NCI-H526 treated with DMSO at 0.1 percent for 48 hours (cell line): ENCODE data around the gene SERTM1.

Source experiments
- DNase-seq: peaks from one replicate; lab custom pipeline; 2025; lab: John Stamatoyannopoulos, UW

The SERTM1 gene

GRCh38 chr13:36673838-36674326, at the start of gene SERTM1:
Gene SERTM1 (plus strand): TSS chr13:36674020. CDS start chr13:36695079, 21,059 bp downstream.
- DNase-seq: peak; percentile 21

DNA sequence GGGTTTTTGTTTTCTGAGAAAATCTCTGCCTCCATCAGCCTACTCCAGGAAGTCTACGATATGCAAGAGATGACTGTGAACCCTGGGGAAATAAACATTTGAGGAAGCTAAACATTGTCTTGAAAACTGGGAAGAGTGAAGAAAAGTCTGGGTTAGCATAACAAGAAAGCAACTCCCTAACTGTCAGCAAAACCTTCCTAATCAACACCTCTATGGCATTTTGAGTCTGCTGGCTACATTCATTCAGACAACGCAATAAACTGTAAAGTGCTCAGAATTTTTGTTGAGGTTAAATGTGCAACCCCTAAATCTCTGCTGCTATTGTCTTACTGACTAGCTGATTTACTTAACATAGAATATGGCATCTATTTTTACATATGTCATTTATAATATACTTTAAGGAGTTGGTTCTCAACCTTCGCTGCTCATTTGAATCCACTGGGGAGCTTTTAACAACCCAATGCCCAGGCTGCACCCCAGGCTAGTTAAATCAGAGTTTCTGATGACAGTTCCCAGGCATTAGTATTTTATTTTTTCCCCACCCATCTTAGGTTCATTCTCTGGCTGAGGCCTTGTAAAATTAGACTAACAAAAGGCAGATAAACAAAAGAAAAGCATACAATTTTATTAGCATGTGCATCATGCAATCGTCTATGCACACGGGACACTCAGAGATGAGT, 45.3 kb upstream of the SERTM1 start:
- no peak for DNase-seq

- DNase-seq: no peak
Measured at GRCh38 chr13:36629057-36629385, 44.8 kb upstream of the SERTM1 start.

DNA sequence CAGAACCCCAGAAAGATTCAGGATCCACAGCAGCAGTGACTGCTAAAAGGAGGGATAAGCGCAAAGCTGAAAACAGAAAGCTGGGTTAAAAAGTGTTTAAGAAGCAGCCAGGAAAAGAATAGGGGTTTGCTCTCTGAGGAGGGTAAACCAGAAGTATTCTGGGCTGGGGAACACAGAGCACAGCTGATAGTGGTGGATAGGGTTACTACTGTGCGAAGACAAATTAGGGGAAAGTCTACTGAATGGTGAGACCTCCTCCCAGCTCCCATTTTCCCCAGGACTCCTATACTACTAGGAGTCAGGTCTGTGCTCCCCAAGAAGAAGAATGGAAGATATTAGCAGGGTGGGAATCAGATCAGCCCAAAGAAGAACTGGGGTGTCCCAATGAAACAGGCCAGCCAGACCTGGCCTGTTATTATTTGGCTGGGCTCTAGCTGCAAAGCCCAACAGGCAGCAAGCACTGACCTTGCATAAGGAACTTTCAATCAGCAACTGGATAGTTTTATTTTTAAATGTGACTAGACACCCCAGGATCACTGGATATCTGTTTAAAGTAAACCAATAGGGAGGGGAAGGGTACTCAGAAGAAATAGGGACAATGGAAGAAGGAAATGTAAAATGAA, 43.5 kb upstream of the SERTM1 start:
- no peak for DNase-seq

DNA sequence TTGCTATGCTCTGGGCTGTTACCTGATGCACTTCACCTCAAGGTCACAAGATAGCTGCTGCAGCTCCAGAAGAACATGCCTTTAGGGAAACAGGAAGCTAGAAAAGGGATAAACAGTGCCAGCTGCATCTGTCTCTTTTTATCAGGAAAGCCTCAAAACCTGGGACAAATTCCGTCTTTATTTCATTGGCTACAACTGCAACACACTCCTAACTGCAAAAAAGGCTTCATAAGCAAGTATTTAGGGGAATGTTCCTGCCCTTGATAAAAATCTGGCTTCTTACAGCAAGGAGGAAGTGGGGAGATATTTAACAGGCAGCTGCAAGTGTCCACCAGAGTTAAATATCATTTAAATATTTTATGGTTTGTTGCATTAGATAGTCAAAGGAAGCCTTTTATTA, 34.2 kb upstream of the SERTM1 start:
- DNase-seq: peak; percentile 42

GRCh38 chr13:36650611-36651010, 23.2 kb upstream of the SERTM1 start:
- no peak for DNase-seq

DNA sequence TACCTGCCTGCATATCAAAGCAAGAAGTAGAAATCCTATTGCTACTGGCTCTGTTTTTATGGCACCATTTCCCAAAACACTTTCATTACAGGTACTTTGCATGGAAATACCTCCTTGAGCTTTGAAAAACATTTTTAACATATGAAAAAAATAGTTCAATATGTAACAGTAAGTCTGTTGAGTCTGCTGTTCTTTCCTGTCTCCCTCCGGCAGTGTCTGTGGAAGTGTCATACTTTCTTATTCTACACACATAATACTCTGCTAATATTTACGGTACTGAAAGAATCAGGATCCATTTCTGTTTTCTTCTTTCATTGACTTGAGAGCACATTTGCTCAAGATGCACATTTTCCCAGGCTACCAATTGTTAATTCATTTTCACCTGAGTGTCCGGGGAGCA, 8.2 kb upstream of the SERTM1 start:
- DNase-seq: no peak

GRCh38 chr13:36666477-36667229, 7.2 kb upstream of the SERTM1 start:
- DNase-seq: no peak

DNA sequence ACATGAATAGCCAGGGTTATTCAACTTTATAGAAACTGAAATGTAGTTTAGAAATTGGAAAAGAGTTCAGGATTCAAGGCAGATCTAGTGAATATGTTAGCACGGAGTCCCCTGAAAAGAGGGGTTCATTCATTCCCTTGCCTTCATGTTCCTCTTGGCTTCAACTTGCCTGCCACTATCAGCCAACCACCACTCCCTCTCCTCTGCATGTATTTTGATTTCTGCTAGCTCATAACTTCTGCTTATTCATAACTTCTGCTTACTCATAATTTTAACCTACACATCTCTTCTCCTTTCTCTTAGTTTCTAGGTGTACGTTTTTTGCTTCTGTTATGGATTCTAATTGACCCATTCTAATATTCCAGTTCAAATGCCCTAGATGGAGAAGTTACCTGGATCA, 5.5 kb upstream of the SERTM1 start:
- no peak for DNase-seq

- no peak for DNase-seq
Measured at GRCh38 chr13:36673352-36673751, 468 bp upstream of the SERTM1 start.

- DNase-seq: no peak
Measured at GRCh38 chr13:36674337-36675212, 755 bp downstream of the SERTM1 start.

DNA sequence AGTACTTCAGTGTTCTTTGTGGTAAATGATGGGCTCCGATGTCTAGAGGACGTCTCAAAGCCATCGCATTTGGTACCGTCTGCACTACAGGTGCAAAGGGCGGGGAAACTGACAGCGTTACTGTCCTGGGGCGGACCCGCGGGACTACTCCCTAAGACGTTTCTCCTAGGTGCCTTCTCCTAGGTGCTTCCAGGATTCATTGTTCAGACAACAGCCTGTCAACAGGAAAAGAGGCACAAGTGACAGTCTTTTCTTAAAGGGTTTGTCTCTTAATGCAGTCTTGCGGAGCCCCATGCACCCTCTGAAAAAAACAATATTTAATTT, 1.4 kb downstream of the SERTM1 start:
- DNase-seq: no peak

DNA sequence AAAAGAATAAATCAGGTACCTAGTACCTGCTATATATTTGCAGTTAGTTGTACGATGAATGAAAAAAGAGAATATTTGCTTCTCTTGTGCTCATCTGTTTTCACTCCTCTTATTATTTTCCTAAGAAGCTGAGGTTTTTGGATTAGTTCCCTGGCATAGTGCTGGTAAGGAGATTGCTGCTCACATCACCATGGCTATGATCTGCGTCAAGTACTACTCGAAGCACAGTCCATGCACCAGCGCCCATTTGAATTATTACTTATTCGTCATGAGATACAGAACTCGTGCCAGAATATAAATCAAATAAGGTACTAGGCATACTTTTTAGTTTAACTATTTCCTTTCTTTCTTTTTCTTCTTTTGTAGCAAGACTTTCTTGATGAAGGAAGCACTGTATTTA, 7.1 kb downstream of the SERTM1 start:
- no peak for DNase-seq

- DNase-seq: no peak
Measured at GRCh38 chr13:36681894-36682624, 8.2 kb downstream of the SERTM1 start.

DNA sequence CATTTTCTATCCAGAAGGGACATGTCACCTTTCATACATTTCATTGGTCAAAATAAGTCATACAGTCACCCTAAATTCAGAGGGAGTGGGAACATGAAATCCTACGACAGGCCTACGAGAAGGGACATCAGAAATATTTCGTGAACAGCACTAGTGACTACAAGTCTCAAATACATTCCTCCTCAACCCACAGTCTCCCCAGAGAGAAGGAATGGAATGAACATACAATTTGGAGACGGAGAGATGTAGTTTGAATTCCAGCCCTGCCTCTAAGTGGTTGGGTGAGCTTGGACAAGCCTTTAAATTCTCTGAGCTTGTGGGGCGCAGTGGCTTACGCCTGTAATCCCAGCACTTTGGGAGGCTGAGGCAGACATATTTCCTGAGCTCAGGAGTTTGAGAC, 9.9 kb downstream of the SERTM1 start:
- DNase-seq: no peak

DNA sequence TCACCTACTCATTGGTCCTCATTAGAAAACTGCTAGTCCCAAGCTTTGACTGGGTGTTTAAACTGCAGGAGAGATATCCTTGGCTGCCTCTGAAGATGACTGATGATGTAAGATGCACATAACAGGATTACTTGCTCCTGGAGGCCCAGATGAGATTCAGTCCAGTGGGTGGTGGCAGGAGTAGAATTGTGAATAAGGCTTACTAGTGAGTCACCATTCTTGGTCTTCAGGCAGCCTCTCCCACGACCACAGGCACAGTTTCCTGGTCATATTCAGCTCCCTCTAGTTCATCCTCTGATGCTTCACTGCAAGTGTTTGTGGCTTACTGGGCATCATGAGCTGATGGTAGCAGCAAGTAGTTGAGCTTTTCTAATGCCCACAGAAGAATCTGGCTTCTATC, 12.1 kb downstream of the SERTM1 start:
- DNase-seq: no peak

DNA sequence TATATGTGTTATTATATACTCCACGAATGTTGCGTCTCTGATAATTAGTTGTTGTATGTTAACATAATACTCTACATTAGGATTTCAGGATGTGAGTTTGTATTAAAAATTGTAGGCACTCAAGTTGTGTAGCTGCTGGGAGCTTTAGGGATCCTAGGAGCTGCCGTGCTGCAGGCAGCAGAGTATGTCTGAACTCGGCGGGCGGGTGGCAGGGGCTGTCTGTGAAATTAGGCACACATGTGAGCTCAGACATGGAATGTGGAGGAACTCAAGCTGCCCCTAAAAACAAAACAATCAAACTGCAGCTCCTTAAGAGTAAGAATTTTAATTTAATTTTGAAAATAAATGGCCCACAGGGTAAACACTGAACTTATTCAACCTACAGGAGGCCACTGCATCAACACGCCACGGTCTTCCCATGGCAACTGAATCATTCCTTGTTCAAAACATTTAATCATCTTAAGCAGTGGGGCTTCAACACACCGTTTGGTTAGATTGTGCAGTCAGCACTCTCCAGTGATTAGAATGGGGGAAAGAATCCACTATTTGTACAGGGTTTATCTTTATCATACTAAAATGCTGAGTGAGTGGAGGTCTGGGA, 22.7 kb downstream of the SERTM1 start:
- DNase-seq: no peak

DNA sequence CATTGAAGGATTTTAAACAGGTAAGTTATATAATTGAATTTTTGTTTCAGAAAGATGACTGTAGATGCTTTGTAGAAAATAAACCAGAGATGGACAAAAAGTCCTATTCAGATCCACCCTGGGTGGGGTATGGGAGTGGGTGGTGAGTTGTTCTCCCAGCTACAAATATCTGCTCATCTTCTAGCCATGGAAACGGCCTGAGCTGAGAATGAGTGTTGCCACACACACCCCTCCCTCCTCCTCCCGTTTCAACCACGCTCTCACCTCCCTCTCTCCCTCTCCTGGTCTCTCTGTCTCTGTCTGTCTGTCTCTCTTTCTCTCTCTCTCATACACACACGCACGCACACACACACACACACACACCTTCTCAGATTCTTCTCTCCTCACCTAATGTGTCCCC, 26.4 kb downstream of the SERTM1 start:
- DNase-seq: no peak

- DNase-seq: no peak
Measured at GRCh38 chr13:36706755-36707154, 32.9 kb downstream of the SERTM1 start.

DNA sequence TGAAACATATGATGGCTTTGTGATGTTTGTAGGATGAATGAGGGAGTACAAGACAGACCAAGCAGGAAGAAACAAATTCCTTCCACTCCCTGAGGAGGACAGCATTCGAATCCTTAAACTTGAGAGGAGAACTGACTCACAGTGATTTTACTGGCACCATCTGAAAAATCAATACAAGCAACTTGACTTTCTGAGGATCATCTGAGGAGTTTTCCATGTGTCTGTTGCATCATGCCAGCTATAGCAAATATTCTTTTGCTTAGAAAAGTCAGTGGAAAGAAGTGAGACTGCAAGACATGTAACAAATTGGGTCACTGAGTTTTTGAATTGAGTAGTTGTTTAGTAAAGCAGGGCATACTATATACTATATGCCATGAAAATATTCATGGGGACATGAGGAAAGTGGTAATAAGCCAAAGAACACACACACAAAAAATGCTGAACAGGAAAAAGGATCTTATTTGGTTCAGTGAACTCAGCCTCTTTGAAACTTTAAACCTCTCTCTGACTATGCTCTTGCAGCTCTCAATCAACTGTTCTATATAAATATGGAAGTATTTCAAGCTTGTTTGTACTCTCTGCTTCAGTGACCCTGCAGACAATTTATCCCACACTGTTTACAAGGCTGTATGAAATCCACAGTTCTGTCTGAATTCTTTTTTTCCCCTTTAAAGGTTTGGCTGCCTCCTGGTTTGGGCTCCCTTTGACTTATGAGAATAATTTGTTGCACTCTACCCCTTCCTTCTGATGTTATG, 35.5 kb downstream of the SERTM1 start:
- no peak for DNase-seq

- DNase-seq: no peak
Measured at GRCh38 chr13:36710396-36710795, 36.6 kb downstream of the SERTM1 start.
